GM19099 (cell line): ENCODE data around the gene TK1.

ENCODE experiments used
- POLR2A ChIP-seq: IDR thresholded peaks from 3 replicates; pipeline ENCODE4 v1.6.1; 2011; ENCODE audit warnings: low read depth; ENCODE audit not compliant: insufficient read length; ENCODE audit errors: extremely low read depth

TK1 gene

GRCh38 chr17:78127888-78128550 is 58.8 kb downstream of the TK1 start:
- no peak for TF ChIP-seq POLR2A

- peak; percentile 81 for TF ChIP-seq POLR2A
These were observed 59.5 kb downstream of the TK1 start for GRCh38 chr17:78127239-78127887.

GRCh38 chr17:78126895-78127238 is 60.0 kb downstream of the TK1 start:
- TF ChIP-seq POLR2A = no peak

- TF ChIP-seq POLR2A = peak; percentile 2
These were observed 60.6 kb downstream of the TK1 start for GRCh38 chr17:78125976-78126894.

- TF ChIP-seq POLR2A = peak; percentile 37
These were observed 61.5 kb downstream of the TK1 start for GRCh38 chr17:78125138-78125913.

- TF ChIP-seq POLR2A = no peak
These were observed 62.1 kb downstream of the TK1 start for GRCh38 chr17:78124836-78125137.
